HG03460 (cell line): ENCODE data around the gene SLC25A24.
"Not testable (repeated sequence)": the region's sequence is repeated elsewhere in the genome, so short reads cannot be mapped to it uniquely, and the experiment has no call there.

ENCODE experiments used
- ATAC-seq: cut with Tn5 transposase; IDR thresholded peaks from one replicate; pipeline ENCODE4 v1.9.1; 2021; ENCODE audit not compliant: unreplicated experiment

The SLC25A24 gene

GRCh38 chr1:108199201-108199691, 897 bp downstream of the SLC25A24 start:
- ATAC-seq, result no peak

GRCh38 chr1:108194051-108194450, 6.1 kb downstream of the SLC25A24 start:
- no peak for ATAC-seq

DNA sequence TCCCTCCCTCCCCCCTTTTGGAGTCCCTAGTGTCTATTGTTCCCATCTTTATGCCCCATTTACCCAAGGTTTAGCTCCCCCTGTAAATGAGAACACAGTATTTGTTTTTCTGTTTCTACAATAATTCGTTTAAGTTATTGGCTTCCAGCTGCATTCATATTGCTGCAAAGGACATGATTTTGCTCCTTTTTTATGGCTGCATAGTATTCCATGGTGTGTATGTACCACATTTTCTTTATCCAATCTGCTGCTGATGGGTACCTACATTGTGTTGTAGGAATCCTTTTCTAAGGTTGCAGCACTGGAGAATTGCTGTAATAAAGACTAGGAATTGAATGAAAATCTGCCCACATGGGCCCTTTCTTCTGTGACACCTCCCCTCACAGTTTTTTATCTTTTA, 6.8 kb downstream of the SLC25A24 start:
- no peak for ATAC-seq

GRCh38 chr1:108192581-108192980, 7.6 kb downstream of the SLC25A24 start:
- no peak for ATAC-seq

DNA sequence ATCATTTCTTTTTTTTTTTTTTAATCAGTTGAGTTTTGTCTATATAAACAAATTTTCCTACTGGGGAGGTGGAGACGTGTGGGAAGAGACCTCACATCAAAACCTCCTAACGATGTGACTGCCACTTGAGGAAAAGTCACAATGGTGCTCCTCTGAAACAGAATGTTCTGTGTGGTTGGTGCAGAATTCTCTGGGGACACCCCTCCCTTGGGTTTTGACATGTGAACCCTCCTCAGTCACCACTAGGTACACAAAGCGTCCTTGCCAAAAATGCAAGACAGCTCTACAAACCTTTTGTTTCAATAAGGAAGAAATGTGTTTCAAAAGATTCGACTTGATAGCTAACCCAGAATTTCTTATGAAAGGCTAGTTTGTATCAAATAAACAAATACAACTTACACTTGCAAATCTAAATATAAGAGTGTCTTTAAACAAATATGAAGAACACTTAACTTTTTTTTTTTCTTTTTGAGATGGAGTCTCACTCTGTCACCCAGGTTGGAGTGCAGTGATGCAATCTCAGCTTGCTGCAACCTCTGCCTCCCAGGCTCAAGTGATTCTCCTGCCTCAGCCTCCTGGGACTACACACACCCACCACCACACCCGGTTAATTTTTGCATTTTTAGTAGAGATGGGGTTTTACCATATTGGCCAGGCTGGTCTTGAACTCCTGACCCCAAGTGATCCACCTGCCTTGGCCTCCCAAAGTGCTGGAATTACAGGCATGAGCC, 9.3 kb downstream of the SLC25A24 start:
- no peak for ATAC-seq

- no peak for ATAC-seq
These were observed 10.0 kb downstream of the SLC25A24 start for GRCh38 chr1:108190001-108190634.

- no peak for ATAC-seq
These were observed 11.3 kb downstream of the SLC25A24 start for GRCh38 chr1:108188801-108189200.

DNA sequence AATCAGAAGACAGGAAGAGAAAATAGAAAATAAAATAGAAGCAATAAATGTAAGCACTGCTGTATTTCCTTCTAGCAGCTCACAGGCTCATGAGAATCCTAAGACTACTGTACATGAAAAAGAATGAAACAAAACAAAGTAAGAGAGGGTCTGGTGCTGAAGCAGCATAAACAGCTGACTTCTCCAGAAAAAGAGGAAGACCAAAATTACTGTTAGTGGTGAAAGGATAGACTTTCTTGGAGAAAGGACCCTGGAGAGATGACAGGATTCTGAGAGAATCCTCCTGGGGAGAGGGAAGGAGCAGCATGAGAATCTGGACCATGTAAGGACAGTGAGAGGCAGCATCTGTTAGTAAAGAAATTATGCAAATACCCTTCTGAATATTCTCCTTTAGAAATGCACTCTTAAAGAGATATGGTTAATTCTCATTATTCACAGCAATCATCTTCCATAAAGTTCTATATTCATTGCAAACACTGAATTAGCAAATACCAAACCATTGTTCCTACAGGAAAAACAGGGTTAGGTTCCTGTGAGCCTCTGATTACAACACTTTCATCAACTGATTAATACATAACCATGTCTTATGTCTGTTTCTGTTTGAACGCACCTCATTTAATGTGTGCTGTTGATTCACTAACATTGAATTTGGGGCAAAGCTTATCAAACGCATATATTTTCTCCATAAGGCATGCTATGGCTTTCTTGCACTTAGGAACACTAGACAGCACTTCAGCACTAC, 17.0 kb downstream of the SLC25A24 start:
- ATAC-seq, result no peak

- ATAC-seq, result no peak
These were observed 21.1 kb downstream of the SLC25A24 start for GRCh38 chr1:108179018-108179417.

GRCh38 chr1:108162409-108162808, 37.7 kb downstream of the SLC25A24 start:
- not testable (repeated sequence) for ATAC-seq

DNA sequence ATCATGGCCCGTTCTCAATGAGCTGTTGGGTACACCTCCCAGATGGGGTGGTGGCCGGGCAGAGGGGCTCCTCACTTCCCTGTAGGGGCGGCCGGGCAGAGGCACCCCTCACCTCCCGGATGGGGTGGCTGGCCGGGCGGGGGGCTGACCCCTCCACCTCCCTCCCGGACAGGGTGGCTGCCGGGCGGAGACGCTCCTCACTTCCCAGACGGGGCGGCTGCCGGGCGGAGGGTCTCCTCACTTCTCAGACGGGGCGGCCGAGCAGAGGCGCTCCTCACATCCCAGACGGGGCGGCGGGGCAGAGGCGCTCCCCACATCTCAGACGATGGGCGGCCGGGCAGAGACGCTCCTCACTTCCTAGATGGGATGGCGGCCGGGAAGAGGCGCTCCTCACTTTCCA, 40.2 kb downstream of the SLC25A24 start:
- not testable (repeated sequence) for ATAC-seq

DNA sequence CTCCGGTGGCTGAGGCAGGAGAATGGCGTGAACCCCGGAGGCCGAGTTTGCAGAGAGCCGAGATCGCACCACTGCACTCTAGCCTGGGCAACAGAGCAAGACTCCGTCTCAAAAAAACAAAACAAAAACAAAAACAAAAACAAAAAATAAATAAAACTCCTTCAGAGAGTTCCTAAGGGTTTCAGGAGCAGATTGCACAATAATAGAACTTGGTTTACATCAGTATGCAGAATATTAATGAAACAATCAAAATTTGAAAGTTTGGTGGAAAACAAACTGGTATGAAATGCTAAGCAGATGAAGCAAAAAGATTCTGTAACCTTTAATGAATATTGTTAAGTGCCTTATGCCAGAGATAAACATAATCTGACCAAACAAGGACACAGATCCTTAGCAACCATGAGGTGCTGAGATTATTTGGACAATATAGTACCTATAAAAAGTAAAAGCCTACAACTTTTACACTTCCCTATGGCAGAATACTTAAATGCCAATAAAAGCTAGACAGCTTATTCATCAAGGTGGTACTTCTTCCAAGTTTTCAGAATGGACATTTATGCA, 41.2 kb downstream of the SLC25A24 start:
- no peak for ATAC-seq

GRCh38 chr1:108154314-108154713, 45.8 kb downstream of the SLC25A24 start:
- ATAC-seq, result no peak

DNA sequence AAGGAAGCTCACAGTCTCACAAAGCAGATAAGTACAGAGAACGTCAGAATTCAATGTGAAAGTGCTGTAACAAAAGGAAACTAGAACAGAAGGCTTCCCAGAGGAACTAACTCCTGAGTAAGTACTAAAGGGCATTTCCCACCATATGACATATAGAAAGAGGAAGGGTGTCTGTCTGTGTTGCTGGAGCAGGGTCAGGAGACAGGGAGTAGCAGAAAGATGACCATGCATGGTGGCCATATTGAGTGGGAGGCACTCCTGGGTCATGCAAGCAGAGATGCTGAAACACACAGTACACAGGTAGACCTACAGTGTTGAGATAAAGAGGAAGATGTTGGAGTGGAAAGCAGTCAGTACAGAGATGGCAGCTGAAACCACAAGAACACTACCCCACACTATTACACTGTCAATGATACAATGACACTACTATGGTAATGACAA, 47.3 kb downstream of the SLC25A24 start:
- no peak for ATAC-seq

- no peak for ATAC-seq
These were observed 48.6 kb downstream of the SLC25A24 start for GRCh38 chr1:108151548-108151947.

DNA sequence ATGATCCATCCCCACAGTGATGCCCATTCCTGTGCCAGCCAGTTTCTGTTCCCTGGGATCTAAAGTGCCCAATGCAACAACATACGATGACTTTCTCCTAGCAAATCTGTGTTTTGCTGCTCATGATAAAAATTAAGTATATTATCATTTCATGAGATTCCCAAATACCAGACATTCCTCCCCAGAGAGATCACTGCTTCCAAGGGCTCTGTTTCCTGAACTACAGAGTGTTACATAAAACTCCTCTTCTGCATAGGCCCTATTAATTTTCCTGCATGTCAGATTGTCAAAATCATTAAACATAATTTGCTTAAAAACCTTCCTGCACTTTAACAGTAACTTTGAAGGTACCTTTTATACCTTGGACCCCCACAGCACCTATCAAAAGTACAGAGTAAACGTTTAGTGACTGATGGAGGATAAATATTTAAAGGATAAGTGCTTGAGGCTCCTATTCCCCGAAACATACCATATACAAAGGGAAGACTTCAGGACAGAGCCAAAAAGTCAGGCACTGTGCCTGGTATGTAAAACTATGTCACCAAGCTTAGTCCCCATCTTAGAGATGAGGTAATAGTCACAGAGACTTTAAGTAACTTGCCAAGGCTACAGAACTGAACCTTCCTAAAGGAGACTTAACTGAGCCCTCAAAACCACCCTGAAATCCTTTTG, 50.2 kb downstream of the SLC25A24 start:
- ATAC-seq, result no peak

- ATAC-seq, result not testable (repeated sequence)
These were observed 55.6 kb downstream of the SLC25A24 start for GRCh38 chr1:108144569-108144968.

DNA sequence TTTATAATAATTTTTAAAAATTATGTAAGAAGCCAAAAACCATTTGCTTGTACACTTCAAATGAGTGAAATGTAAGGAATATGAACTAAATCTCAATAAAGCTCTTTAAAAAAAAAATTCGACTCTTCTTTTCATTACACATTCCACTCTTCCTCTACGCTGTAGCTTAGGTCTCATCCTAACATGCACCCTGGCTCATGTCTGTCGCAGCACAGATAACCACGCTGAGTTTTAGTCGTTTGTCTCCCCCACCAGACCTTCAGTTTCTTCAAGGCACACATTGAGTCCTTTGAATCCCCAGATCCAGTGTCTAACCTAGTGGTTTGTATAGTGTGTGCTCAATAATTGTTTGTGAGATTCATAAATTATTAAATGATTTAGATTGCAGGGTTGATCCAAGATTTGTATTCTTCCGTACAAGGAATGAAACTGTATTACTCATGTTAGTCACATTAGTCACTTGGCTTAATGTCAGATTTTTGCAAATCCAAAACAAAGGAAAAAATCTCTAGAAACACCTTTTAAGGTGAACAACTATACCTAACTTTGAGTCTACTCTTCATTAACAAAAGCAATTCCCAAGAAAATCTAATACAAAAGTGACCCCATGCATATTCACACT, 57.3 kb downstream of the SLC25A24 start:
- ATAC-seq, result no peak

GRCh38 chr1:108142258-108142657, 57.9 kb downstream of the SLC25A24 start:
- ATAC-seq, result no peak

- ATAC-seq, result no peak
These were observed 58.5 kb downstream of the SLC25A24 start for GRCh38 chr1:108141621-108142020.
